Kidney tubule cell (primary cell): Measurements from ENCODE around the gene POLR2E.

Experiments used
- DNase-seq: peaks from one replicate; pipeline ENCODE4 v3.0.0-alpha.2; 2018; ENCODE audit warnings: low spot score

POLR2E gene

DNA sequence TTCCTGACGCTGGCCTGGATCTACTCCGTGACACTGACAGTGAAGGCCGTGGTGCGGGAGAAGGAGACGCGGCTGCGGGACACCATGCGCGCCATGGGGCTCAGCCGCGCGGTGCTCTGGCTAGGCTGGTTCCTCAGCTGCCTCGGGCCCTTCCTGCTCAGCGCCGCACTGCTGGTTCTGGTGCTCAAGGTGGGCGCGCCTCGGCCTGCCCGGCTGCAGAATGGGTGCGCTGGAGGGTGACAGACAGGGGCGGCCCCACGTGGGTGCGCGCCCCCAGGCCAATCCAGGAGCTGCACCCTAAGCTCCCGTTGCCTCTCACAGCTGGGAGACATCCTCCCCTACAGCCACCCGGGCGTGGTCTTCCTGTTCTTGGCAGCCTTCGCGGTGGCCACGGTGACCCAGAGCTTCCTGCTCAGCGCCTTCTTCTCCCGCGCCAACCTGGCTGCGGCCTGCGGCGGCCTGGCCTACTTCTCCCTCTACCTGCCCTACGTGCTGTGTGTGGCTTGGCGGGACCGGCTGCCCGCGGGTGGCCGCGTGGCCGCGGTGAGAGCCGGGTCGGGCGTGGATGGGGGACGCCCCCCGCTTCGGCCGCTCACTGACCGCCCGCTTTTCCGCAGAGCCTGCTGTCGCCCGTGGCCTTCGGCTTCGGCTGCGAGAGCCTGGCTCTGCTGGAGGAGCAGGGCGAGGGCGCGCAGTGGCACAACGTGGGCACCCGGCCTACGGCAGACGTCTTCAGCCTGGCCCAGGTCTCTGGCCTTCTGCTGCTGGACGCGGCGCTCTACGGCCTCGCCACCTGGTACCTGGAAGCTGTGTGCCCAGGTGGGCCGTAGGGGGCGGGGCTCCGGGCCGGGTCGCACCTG is 48.1 kb downstream of the POLR2E start:
- DNase-seq: no peak

DNA sequence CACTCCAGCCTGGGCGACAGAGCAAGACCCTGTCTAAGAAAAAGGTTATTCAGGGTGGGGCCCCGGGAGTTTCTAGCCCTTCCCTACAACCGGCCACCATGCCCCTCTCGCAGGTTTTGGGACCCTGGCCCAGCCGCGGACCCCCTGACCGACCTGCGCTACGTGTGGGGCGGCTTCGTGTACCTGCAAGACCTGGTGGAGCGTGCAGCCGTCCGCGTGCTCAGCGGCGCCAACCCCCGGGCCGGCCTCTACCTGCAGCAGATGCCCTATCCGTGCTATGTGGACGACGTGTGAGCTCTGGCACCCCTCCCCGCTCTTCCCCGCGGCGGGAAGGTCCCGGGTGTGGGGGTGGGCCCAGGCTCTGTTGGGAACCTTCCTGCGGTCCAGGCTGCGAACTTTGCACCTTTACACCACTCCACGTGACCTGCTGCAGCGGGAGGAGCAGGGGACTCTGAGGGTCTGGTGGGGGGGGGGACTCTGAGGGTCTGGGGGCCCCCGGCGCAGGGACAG is 49.0 kb downstream of the POLR2E start:
- no peak for DNase-seq

DNA sequence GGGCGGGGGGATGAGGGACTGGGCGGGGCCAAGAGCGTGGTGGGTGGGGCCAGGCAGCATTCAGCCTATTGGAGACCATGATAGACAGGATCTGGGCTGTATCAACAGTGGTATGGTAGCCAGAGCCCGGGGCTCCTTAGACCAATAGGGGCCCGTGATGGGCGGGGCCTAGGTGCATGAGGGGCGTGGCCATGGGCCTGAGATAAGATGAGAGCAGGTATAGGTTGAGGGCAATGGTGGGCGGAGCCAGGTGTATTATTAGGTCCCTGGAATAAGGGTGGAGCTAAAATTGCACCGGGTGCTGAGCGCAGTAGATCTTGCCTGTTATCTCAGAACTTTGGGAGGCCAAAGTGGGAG is 50.0 kb downstream of the POLR2E start:
- peak; percentile 55 for DNase-seq

DNA sequence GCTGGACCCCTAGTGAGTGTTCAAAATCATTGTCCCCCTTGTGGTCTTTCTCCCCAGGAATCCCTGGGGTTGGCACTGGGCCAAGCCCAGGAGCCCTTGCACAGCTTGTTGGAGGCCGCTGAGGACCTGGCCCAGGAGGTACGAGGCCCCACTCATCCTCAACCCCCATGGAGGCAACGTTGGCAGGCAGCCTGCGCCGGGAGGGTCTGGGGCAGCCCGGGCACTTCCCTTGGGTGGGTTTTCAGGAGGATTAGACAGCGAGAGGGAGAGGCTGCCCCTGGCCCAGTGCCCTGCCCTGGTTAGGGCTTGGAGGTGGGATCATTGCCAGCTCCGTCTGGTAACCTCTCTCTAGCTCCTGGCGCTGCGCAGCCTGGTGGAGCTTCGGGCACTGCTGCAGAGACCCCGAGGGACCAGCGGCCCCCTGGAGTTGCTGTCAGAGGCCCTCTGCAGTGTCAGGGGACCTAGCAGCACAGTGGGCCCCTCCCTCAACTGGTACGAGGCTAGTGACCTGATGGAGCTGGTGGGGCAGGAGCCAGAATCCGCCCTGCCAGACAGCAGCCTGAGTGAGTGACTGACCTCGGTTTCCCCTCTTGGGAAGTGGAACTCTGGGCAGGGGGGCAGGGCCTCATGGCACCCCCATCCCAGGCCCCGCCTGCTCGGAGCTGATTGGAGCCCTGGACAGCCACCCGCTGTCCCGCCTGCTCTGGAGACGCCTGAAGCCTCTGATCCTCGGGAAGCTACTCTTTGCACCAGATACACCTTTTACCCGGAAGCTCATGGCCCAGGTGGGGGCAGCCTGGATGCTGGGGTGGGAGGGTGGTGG is 52.3 kb downstream of the POLR2E start:
- DNase-seq: no peak

DNA sequence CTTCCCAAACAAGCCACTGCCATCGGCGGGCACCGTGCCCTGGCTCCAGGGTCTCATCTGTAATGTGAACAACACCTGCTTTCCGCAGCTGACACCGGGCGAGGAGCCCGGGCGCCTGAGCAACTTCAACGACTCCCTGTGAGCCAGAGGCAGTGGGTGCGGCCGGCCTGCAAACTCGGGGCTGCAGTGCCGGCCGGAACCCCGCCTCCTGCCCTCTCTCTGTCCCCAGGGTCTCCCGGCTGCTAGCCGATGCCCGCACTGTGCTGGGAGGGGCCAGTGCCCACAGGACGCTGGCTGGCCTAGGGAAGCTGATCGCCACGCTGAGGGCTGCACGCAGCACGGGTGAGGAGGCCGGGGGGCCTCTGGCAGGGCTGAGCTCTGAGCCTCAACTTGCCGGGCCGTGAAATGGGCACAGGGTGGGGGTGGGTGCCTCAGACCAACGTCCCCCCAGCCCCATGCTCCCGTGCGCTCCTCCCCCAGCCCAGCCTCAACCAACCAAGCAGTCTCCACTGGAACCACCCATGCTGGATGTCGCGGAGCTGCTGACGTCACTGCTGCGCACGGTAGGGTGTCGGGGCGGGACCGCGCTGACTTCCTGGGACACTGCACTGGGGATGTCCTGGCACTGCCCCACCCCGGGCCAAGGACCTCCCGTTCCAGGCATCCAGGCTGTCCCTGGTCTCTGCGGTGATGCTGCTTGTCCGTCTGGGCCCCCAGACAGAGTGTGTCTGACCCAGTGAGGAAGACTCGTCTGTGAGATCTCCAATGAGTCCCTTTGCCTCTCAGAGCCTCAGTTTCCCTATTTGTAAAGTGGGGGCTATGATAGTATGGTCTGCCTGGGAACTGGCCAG is 53.1 kb downstream of the POLR2E start:
- DNase-seq: no peak

DNA sequence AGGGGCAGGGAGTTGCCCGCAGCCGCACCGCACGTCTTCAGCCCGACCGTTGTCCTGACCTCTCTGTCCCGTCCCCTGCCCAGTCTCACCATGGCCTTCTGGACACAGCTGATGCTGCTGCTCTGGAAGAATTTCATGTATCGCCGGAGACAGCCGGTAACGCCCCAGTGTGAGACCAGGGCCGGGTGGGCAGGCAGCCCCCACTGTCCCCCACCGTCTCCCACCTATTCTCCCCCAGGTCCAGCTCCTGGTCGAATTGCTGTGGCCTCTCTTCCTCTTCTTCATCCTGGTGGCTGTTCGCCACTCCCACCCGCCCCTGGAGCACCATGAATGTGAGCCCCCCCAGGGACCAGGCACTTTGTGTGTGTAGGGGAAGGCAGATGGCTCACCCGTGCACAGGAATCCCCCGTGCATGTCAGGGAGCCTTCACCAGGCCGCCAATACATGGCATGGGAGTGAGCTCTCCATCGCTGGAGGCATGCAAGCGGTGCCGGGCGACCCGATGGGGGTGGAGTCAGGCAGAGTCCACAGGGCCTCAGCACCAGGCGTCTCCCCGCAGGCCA is 53.8 kb downstream of the POLR2E start:
- DNase-seq: no peak

DNA sequence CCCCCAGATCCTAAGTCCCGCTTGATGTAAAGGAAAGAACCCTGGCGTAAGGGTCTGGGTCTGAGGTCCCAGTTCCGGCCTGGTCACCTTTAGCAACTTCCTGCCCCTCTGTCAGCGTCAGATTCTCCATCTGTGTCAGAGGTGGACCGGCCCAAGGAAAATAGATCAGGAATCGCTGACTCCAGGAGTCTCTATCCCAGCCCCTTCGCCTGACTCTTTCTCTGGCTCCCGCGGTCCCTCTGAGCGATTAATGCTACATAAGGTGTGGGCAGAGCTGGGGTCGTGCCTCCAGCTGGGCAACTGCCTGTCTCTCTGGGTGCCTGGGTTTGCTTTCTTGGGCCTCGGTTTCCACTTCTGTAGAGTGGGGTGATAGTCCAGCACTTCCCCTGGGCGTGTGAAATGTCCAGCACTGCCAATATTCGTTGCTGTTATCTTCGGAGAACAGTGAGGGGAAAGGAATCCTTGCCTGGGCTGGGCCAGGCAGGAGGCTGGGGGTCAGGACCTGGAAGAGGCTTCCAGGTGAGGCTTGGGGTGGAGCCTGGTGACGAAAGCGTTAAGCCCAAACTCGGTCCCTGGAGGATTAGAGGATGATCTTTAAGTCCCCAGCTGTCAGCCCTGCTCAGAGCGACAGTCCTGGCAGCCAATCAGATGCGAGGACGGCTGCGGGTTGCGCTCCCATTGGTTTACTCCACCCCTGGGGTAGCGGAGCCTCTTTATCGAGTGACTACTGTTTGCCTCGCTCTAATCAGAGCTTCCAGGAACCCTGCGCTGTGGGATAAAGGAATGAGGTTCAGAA is 54.5 kb downstream of the POLR2E start:
- DNase-seq: peak; percentile 93

DNA sequence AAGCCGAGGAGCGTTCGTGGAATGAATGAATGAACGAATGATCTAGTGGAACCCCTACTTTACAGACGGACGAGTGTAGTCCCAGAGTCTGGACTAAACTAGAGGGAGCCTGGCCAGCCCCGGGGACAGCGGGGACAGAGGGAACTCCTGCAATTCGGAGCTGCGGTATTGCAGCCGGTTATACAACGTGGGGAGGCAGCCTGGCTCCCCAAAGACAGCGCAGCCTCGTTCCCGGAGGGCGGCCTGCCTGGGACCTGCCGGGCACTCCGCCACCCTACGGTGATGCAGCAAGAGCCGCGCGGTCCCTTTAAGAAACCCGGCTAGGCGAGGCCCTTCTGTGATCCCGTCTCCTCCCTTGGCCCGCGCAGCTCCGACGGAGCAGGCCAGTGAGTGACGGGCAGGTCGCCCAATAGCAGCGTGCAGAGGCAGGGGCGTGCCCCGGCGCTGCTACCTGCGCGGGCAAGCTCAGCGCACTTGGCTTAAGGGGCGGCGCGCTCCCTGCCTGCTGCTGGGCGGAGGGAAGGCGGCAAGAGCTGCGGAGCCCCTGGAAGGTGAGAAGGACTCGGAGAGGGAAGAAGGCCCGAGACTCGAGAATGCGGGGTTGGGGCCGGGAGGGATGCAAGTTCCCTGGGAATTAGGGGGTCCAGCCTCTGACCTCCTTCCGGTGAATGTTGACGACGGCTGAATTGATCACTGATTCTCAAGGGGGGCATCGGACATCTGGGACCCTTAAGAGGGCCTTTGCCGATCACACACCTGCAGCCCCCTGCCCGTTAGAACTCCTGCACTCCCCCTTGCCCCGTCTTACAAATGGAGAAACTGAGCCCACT is 55.3 kb downstream of the POLR2E start, which contains the start of gene ABCA7:
ABCA7 (plus strand) TSS at position 462 of the 830 bp plus-strand sequence. CDS start 1,255 bp downstream, outside the sequence.
- peak; percentile 99 for DNase-seq

DNA sequence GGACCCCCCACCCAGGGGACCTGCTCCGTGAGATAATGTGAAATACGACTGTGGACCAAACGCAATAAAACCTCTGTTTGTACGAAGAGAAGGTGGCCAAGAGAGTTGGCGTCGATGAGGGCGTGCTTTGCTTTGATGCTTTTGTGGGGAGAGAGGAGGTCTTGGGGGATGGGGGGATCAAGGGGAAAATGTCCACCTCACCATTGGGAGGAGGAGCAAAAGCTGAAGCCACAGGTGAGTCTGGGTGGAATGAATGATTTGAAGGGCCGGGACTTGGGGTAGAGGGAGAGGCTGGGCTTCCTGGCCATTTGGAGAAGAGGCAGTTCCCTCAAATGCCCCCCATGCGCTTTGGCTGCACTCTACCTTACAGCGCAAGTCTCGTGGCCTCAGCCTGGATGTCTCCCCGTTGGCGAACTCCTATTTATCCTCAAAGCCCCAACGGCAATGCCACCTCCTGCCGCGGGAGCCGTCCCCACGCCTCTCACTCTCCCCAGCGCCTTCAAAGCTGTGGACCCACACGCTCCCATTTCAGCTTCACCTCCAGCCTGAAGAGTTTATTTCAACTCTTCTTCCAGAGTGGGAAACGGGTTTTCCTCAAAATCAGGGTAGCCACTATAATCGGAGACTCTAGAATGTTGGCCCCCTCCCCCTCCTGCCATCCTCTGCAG is 56.1 kb downstream of the POLR2E start:
- no peak for DNase-seq

DNA sequence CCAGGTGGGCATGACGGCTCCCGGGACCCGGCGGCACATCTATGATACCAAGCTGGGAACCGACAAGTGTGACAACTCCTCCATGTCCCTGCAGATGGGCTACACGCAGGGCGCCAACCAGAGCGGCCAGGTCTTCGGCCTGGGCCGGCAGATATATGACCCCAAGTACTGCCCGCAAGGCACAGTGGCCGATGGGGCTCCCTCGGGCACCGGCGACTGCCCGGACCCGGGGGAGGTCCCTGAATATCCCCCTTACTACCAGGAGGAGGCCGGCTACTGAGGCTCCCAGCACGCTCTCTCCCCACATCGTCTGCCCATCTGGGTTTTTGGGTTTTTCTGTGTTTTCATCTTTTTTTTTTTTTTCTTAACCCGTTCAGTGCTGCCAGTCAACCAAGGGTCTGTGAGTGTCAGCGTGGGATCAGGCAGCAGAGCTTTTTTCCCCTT is 57.5 kb downstream of the POLR2E start:
- no peak for DNase-seq
